Hindlimb muscle (tissue), 1 donor: ENCODE measurements around the gene CYBRD1. TPM values are rescaled to one million over a fixed set of nuclear protein-coding genes. Genes with fewer than 3 reads are reported as not detected.

Experiments used
- DNase-seq: peaks from one replicate; pipeline ENCODE4 v3.0.0-alpha.2; 2013
- polyA plus RNA-seq: library from polyadenylated mRNA; unstranded; fragments of 120-200 nt; gene quantifications from one replicate; pipeline ENCODE4 v1.2.1, GENCODE V29; 2013; ENCODE audit not compliant: insufficient read length

Gene CYBRD1
- polyA plus RNA-seq, 1 donor, result 73.0 TPM

DNA sequence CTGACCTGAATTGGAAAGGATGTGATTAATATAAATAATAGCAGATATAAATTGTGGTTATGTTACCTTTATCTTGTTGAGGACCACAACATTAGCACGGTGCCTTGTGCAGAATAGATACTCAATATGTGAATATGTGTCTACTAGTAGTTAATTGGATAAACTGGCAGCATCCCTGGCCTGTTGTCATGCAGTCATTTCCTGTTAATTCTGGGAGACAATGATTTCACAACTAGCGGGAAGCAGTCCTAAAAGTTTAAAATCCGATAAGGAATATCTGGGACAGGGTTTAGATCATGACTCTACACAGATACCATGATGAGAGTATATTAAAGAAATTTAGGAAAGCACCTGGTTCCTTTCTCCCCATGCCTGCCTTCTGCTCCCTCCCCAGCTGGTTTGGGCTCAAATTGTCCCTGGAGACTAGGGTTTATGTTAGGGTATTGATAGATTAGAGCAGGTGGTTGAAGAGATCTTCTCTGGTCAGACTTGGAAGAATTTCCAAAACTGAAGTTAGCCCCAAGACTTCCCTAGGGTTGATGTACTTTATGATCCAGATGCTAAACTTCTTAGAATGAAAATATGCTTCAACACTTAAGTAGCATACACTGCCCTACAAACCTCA is 32.8 kb downstream of the CYBRD1 start:
- no peak for DNase-seq

DNA sequence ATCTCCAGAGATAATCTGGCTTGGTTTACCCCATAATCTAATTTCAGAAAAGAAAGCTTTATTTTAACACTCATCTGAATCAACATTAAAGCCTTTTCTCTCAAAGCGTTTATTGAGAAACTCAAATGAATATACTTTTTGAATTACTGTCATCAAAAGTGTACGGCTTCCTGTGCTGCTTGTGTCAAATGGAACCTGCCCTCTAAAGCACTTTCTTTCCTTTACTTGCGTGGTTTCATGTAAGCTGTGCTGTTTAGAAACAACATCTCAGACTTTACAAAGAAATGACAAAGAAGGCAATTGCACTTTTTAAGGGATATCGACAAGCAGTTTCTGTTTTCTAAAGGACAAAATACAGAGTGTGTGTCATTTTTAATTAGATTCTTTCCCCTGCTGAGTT is 35.1 kb downstream of the CYBRD1 start:
- DNase-seq, result no peak

DNA sequence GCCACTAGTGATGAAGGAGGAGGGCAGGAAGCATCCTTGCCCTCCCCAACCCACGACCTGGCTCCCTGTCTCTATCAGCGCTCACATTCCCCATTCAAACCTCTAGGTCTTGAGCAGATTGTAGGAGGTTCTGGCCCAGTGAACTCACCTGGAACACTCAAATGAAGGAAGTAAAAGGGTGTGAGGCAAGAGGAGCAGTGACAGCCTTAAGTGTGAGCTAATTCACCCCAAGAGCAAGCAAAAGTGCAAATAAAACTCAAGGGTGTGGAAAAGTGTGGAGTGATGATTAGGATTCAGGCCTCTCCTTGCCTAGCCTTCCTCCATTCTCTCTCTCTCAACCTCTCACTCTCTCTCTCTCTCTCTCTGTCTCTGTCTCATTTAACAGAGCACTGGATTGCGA is 41.0 kb downstream of the CYBRD1 start:
- DNase-seq, result no peak

DNA sequence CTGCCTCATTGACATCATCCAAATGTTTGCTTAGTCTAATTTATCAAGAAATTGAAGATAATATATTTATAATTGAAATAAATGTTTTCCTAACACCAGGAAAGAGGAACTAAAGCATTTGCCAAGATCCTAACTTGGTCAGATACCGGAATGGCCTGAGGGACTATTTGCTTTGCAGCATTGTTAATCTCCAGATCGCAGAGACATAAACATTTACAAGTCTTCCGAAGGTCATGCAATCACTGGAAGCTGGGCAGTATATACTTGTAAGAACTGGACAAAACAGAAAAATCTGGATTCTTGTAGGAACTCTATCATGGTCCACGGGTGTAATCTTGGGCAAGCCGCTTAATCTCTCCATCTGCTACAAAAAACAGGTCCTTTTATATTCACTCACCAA is 42.2 kb downstream of the CYBRD1 start:
- DNase-seq, result no peak

DNA sequence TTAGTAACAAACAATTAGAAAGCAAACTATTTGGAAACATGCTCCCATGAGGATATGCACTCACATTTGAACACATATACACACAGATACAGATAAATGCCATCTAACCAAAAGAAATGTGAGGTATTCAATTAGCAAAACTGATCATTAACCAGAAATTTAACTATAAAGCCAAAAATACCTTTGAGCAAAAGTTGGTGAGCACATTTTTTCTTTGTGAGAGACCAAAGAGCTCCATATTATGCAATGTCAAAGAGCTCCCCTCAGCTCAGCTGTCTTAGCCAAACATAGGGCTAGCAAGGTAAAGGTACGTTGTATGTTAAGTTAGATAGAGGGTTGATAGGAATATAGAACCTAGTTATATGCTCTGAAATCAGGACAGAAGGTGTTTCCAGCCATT is 43.8 kb downstream of the CYBRD1 start:
- DNase-seq, result no peak

DNA sequence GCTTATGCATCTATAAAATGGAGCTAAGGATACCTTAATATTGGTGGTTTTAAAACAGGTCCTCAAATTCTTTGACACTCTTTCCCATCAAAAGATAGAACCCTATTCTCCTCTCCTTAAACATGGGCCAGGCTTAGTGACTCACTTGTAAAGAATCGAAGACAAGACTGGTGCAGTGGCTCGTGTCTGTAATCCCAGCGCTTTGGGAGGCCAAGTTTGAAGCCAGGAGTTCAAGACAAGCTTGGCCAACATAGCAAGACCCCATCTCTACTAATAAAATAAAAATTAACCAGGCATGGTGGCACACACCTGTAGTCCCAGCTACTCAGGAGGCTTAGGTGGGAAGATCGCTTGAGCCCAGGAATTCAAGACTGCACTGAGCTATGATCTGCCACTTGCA is 44.5 kb downstream of the CYBRD1 start:
- no peak for DNase-seq

DNA sequence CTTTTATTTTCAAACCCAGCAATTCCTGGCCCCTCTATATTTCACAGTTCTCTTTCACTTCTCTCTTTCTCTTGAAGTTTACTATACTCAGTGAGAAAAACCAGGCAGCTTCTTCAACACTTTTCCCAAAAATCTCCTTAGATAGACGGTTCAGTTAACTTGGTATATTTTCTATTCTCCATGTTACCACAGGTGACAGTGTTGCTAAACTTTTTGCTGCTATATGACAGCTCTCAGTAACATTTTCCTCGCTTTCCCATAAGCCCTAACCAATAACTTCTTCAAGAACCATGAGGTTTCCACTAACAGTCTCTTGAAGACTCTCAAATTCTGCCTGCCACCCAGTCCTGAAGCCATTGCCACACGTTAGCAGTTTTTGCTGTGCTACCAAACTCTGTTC is 45.8 kb downstream of the CYBRD1 start:
- DNase-seq, result no peak

DNA sequence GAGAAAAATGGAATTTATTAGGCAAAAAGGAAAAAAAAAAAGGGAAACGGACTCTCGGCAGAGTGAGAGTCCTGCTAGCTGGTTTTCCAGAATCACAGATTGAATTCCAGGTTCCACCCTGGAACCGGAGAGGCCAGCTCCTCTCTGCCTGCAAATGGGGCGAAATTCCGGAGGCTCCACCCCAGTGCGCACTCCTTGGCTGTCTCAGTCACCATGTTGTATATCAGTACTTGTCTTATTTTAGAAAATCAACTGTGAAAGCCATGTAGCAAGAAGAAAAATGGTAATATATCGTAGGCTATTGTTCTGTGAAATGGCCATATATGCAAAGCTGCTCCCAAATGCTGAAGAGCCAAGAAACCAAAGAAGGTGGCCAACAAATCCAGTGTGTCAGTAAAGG is 49.4 kb downstream of the CYBRD1 start:
- DNase-seq, result no peak

DNA sequence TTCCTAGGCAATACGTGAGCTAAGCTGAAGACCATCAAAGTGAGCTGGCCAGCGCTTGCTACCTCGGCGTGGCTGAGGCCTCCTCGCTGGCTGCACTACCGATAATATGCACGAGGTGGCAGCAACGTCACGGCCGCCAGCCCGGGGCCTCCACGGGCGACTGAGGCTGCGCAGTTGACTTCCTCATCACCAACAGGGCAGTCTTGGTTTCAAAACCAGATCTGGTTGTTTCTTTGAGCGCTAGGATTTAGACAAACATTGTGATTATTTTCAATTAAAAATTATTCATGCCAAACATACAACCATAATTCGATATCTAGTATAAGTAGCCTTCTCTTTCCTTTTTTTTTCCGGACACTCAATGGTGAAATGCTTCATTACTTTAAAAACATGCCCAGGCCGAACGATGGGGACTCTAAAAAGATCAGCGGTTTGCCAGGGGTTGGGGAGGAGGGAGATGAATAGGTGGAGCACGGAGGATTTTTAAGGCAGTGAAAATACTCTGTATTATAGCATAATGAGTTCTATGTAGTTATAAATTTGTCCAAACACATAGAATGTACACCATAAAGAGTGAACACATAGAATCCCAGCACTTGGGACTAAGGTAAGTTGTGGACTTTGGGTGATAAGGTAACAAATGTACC is 52.0 kb downstream of the CYBRD1 start:
- peak; percentile 81 for DNase-seq

DNA sequence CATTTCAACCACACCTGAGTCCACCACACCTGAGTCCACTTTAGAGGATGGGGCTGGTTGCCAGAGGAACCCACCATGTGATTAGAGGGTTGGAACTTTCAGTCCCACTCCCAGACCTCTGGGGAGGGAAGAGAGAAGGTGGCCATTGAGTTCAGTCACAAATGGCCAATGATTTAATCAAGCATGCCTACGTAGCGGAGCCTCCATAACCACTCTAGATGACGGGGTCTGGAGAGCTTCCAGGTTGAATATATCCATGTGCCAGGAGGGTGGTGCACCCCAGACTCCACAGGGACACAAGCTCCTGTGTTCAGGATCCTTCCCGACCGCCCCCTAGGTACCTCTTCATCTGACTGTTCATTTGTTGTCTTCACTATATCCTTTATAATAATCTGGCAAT is 53.3 kb downstream of the CYBRD1 start:
- no peak for DNase-seq

DNA sequence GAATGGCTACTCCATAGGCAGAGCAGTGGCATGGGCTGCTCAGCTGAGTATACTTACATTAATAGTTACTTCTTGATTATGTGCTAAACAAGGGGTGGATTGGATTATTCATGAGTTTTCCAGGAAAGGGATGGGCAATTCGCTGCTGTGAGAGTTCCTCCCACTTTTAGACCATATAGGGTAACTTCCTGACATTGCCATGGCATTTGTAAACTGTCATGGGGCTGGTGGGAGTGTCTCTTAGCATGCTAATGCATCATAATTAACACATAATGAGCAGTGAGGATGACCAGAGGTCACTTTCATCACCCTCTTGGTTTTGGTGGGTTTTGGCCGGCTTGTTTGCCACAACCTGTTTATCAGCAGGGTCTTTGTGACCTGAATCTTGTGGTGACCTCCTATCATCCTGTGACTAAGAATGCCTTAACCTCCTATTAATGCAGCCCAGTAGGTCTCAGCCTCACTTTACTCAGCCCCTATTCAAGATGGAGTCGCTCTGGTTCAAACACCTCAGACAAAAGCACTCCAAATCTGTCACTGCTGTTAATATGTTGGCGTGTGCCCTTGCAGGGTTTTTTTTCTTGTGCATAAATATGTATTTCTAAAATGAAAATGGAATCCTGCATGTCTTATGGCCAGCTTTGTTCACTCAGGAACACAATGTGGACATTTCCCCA is 56.0 kb downstream of the CYBRD1 start:
- DNase-seq, result no peak

DNA sequence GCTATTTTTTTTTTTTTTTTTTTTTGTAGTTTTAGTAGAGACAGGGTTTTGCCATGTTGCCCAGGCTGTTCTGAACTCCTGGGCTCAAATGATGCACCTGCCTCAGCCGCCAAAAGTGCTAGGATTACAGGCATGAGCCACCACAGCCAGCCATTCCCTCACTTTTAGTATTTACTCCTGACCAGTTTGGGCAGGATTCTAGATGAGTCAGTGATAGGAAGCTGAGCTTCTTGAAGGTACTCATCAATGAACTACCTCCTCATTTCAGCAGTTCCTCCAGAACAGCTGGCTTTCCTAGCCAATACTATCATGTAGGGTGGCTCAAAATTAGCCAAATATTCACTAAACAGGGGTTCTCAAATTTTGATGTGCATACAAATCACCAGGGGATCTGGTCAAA is 57.2 kb downstream of the CYBRD1 start:
- no peak for DNase-seq

DNA sequence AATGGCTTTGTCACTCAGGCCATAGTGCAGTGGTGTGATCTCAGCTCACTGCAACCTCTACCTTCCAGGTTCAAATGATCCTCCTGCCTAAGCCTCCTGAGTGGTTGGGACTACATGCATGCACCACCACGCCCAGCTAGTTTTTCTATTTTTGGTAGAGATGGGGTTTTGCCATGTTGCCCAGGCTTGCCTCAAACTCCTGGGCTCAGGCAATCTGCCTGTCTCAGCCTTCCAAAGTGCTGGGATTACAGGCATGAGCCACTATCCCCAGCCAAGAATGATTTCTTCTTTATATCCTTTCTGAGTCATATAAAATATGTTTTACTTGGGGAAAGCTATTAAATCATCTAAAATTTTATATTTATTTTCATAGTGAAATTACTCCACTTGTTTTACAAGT is 61.3 kb downstream of the CYBRD1 start:
- DNase-seq, result no peak

DNA sequence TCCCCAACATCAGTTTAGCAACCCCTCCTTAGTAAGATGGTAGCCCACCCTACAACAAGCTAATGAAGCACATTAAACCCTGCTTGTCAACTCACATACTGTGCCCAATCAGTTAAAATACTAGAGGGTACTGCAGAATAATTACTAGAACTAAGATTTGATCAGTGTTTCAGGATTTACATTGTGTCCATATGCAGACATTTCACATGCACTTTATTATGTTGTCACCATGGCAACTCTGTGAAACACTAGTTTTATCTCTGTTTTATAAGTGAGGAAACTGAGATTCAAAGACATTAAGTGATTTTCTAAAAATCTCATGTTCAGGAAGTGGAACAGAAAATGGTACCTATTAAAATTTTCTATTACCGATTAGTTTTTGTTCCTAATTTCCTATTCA is 61.7 kb downstream of the CYBRD1 start:
- DNase-seq, result no peak

DNA sequence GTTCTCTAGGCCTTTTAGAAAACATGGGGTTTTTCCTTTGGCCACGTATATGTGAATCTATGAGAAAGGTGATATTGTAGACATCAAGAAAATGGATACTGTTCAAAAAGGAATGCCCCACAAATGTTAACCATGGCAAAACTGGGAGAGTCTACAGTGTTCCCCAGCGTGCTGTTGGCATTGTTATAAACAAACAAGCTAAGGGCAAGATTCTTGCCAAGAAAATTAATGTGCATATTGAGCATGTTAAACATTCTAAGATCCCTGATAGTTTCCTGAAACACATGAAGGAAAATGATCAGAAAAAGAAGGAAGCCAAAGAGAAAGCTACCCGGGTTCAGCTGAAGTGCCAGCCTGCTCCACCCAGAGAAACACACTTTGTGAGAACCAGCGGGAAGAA is 64.9 kb downstream of the CYBRD1 start:
- DNase-seq, result no peak

DNA sequence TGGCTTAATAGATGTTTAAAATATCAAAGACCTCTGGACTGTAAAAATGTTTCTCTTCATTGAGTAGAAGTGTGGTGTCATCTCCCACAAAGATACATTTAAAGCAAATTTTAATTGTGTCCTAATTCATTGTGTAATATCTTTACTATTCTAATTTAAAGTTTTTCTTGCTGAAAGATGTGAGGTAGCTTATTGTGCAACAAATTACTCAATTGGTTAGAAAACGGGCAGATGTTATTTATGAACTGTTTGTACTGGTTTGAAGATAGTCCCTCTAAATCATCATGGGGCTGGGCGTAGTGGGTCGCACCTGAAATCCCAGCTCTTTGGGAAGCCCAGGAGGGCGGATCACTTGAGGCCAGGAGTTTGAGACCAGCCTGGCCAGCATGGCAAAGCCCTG is 65.3 kb downstream of the CYBRD1 start:
- no peak for DNase-seq

DNA sequence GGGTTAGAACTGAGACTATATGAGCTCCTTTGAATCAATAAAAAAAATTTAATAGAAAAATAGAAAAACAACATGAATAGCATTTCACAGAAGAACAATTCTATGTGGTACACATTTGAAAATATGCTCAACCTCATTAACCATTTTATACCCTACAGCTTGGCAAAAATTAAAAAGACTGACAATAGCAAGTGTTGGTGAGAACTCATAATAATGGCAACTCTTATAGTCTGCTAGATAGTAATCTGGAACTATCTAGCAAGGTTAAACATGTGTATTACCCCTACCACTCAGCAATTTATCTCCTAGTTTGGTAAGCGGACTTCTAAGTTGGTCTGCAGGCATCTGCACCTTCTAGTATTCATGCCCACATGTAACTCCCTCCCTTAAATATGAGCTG is 67.8 kb downstream of the CYBRD1 start:
- DNase-seq, result no peak

DNA sequence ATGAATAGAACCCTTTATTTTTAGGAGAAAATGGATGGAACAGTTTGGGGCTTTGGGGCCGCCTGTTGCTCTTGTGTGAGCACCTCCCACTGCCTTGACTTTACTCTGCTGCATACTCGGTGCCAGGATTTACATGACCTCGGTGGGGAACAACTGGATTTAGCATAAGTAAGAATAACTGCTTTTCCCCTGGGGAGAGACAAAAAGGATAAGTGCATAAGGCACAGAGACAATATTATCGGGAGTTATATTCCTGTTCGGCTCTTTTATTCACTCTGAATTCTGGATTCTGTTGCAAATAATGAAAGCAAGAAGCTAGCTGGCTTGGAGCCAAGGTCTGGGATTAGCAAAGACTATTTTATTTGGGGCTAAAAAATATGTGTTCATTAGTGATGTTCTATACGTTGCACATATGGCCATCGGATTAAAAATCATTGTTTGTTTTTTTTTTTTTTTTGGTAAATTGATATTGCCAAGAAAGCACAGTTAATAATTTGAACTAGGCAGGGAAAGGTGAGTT is 69.8 kb downstream of the CYBRD1 start:
- DNase-seq, result no peak

DNA sequence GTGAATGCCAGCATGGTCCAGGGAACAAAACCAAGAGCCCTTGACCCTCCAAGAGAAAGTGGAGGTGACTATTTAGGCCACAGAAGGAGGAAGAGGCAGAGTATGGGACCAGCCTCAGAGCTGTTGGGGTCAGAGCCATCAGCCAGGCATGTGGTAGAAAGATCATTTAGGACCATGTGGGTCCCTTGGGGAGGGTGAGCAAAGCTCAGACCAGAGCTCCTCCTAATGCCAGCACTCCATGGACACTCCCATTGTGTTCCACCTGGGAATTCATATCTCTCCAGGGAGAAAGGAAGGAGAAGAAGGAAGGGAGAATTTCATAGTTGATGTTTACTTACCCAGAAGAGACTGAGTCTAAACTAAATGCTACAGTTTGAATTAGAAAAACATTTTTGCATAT is 73.2 kb downstream of the CYBRD1 start:
- no peak for DNase-seq

DNA sequence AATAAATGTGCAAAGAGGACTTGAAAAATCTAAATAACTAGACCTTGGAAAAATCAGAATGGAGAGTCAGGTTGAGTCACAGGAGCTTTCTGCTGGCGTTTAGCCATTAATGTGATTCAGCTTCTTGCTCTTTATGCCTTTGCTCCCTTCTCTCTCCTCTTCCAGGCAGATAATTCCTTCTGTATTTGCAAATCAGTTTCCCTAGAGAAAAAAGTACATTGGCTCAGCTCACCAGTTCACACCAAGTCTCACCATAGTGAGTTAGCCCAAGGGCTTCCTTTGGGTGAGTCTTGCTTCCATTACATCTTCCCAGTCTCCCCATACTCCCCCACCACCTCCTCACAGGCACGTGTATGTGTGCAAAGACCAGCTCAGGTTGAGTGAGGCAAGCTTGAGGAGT is 73.6 kb downstream of the CYBRD1 start:
- no peak for DNase-seq

DNA sequence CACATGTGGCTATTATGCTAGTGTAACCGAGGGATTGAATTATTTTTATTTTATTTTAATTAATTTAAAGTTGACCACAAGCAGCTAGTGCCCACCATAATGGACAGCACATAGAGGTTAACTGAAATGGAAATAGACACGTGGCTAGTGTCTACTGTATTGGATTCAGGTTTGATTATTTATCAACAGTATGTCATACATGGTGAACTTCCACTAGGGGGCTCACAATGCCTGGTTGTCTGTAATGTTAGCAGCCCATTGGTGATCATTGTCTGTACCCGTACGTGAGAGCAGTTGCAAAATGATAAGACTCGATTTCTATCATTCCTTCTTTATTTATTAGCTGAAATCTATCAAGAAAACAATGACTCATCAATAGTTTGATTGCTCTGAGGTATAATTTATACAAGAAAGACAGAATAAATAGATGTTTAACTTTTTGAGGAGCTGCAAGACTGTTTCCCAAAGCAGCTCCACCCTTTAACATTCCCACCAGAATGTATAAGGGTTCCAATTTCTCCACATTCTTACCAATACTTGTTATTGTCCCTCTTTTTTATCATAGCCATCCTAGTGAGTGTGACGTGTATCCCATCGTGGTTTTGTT is 76.5 kb downstream of the CYBRD1 start:
- DNase-seq, result peak; percentile 26

DNA sequence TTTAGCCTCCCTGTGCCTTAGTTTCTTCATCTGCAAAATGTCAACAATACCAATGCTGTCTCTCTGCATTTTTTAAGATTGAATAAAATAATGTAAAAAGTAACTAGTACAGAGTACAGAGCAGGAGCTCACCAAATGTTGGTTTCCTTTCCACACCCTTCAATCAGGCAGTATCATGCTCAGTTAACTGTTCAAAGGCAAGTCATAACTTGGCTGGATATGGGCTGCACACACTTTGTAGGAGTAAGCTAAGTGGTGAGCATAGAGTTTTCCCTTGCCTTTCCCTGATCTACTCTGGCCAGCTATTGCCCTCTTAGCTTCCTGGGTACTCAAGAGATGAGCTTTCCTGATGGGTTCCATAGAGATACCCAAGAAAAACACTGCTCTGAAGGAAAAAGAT is 77.9 kb downstream of the CYBRD1 start:
- DNase-seq, result no peak

DNA sequence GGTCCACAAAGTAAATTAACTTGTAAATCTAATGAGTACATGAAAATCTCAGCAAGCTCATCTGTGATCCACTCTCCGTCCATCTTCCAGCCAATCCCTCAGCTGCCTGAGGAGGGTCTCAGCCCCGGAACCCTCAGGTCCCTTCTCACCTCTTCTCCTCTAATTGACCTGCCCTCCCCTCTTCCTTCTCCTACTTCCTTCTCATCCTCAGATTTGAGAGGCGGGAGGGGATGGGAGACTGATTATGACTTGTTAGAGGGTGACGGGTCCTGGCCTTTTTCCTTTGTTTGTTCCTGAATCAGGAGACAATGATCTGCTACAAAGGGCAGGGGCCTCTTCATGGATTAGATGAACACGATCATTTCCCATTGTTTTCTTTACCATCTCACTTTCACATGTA is 80.1 kb downstream of the CYBRD1 start:
- DNase-seq, result no peak
